SK-N-SH (cell line): ENCODE measurements around the gene CHAF1A. TPM values are rescaled to one million over a fixed set of nuclear protein-coding genes. Genes with fewer than 3 reads are reported as not detected.

Experiments used
- CTCF ChIA-PET: fragments of 300-600, 350-600 bp; formaldehyde crosslinking; extraction: SDS; loops from one replicate; lab custom pipeline; 2021; lab: Yijun Ruan, JAX
- POLR2A ChIA-PET: fragments of 350-600 bp; sonication (Branson Sonifier 250); formaldehyde crosslinking; extraction: SDS; loops from one replicate; lab custom pipeline; 2020; ENCODE audit warnings: antibody characterized with exemption, inconsistent platforms; lab: Yijun Ruan, JAX
- DNase-seq: peaks from one replicate; pipeline ENCODE4 v3.0.0; 2012
- H2AFZ ChIP-seq: fragments of 200-600 bp; sonication (generic); 2 replicates; pipeline ENCODE4 v1.8.1; 2016; ENCODE audit warnings: antibody characterized with exemption, mild to moderate bottlenecking, low read depth
- H3F3A ChIP-seq: fragments of 200-600 bp; sonication (generic); replicated peaks from 2 replicates; pipeline ENCODE3; 2016; ENCODE audit warnings: antibody characterized with exemption, mild to moderate bottlenecking; ENCODE audit not compliant: insufficient read depth
- H3K27ac ChIP-seq, 2 experiments: fragments of 200-500 bp in 1 of 2; fragments of 200-600 bp in 1 of 2; sonication (Bioruptor generic) in 1 of 2; sonication (generic), shearing (Covaris generic) in 1 of 2; 2 replicates each; pipeline versions ENCODE4 v1.5.1 to v1.6.1; 2014 to 2016; ENCODE audit warnings: low read depth in 2 of 2, inconsistent platforms in 1 of 2, low read length in 1 of 2, mild to moderate bottlenecking in 1 of 2, mixed read lengths in 1 of 2
- H3K27me3 ChIP-seq: fragments of 200-600 bp; sonication (generic), shearing (Covaris generic); 2 replicates; pipeline ENCODE4 v1.6.1; 2016; ENCODE audit warnings: mixed run types; ENCODE audit not compliant: insufficient read depth
- H3K36me3 ChIP-seq, 2 experiments: fragments of 200-500 bp in 1 of 2; fragments of 200-600 bp in 1 of 2; sonication (Bioruptor generic) in 1 of 2; sonication (generic) in 1 of 2; replicated peaks in 1 of 2; 2 replicates each; pipeline versions ENCODE3 to v1.5.1; 2014 to 2016; ENCODE audit warnings: low read length in 1 of 2, mild to moderate bottlenecking in 1 of 2; ENCODE audit not compliant: insufficient read depth in 2 of 2, control insufficient read depth in 1 of 2
- H3K4me1 ChIP-seq, 2 experiments: fragments of 200-500 bp in 1 of 2; fragments of 200-600 bp in 1 of 2; sonication (Bioruptor generic) in 1 of 2; sonication (generic), shearing (Covaris generic) in 1 of 2; 2 replicates each; pipeline versions ENCODE4 v1.5.1 to v1.6.1; 2014 to 2016; ENCODE audit warnings: low read depth in 1 of 2, low read length in 1 of 2, mixed run types in 1 of 2; ENCODE audit not compliant: insufficient read depth in 2 of 2, control insufficient read depth in 1 of 2
- H3K4me2 ChIP-seq: fragments of 200-600 bp; sonication (generic), shearing (Covaris generic); 2 replicates; pipeline ENCODE4 v1.6.1; 2017; ENCODE audit warnings: mixed run types
- H3K4me3 ChIP-seq, 2 experiments: fragments of 200-500 bp in 1 of 2; fragments of 200-600 bp in 1 of 2; sonication (Bioruptor generic) in 1 of 2; sonication (generic), shearing (Covaris generic) in 1 of 2; 2 replicates each; pipeline versions ENCODE4 v1.5.1 to v1.8.1; 2014 to 2016; ENCODE audit warnings: low read depth in 2 of 2, inconsistent platforms in 1 of 2, low read length in 1 of 2, mild to moderate bottlenecking in 1 of 2, mixed read lengths in 1 of 2, moderate library complexity in 1 of 2
- H3K79me2 ChIP-seq: fragments of 200-600 bp; sonication (generic); 2 replicates; pipeline ENCODE4 v1.8.1; 2017; ENCODE audit warnings: mild to moderate bottlenecking; ENCODE audit not compliant: insufficient read depth
- H3K9ac ChIP-seq: fragments of 200-600 bp; sonication (generic); 2 replicates; pipeline ENCODE4 v1.6.1; 2017; ENCODE audit warnings: mixed run types
- H3K9me2 ChIP-seq: fragments of 200-600 bp; sonication (generic); 2 replicates; pipeline ENCODE4 v1.6.1; 2017; ENCODE audit warnings: mixed run types
- H3K9me3 ChIP-seq: fragments of 200-600 bp; sonication (generic); 2 replicates; pipeline ENCODE4 v1.6.1; 2017; ENCODE audit warnings: mixed run types, mild to moderate bottlenecking, moderate library complexity
- H4K20me1 ChIP-seq: fragments of 200-600 bp; sonication (generic); 2 replicates; pipeline ENCODE4 v1.6.1; 2017; ENCODE audit warnings: mild to moderate bottlenecking, mixed run types; ENCODE audit not compliant: insufficient read depth
- CHD2 ChIP-seq: fragments of 150-350 bp; IDR thresholded peaks from 2 replicates; pipeline ENCODE4 v1.6.1; 2018; ENCODE audit warnings: low read length; ENCODE audit not compliant: partially characterized antibody
- CTCF ChIP-seq: fragments of 200-600 bp; sonication (generic); IDR thresholded peaks from 2 replicates; pipeline ENCODE4 v1.6.1; 2017; ENCODE audit warnings: antibody characterized with exemption, mild to moderate bottlenecking, moderate library complexity
- GABPA ChIP-seq: IDR thresholded peaks from 2 replicates; pipeline ENCODE4 v1.4.0; 2012; ENCODE audit warnings: low read depth, mild to moderate bottlenecking
- IRF3 ChIP-seq: fragments of 150-350 bp; IDR thresholded peaks from 2 replicates; pipeline ENCODE4 v1.6.1; 2016; ENCODE audit warnings: mild to moderate bottlenecking, low read depth, low read length
- PBX3 ChIP-seq: IDR thresholded peaks from 2 replicates; pipeline ENCODE4; 2012
- RAD21 ChIP-seq: IDR thresholded peaks from 2 replicates; pipeline ENCODE4 v1.6.1; 2012; ENCODE audit warnings: mild to moderate bottlenecking, low read length
- RXRA ChIP-seq: IDR thresholded peaks from 2 replicates; pipeline ENCODE4 v1.4.0; 2012; ENCODE audit warnings: low read depth, mild to moderate bottlenecking, borderline replicate concordance
- SMC3 ChIP-seq: IDR thresholded peaks from 2 replicates; pipeline ENCODE4 v1.6.1; 2012; ENCODE audit warnings: low read depth, low read length, improper control_type of control experiment
- TAF1 ChIP-seq: IDR thresholded peaks from 2 replicates; pipeline ENCODE4 v1.6.1; 2012; ENCODE audit warnings: low read depth, mild to moderate bottlenecking, low read length, moderate library complexity, borderline replicate concordance
- USF1 ChIP-seq: IDR thresholded peaks from 2 replicates; pipeline ENCODE4 v1.4.0; 2012; ENCODE audit warnings: low read depth, borderline replicate concordance
- WGBS: methylation state at CpG from one replicate; pipeline ENCODE4 v1.1.6; 2017; ENCODE audit warnings: low lambda C conversion rate; 5-methylcytosine and 5-hydroxymethylcytosine counted together
- polyA plus RNA-seq, 3 experiments: library from polyadenylated mRNA; depleted of rRNA; stranded (reverse); fragments of >200 nt; gene quantifications; 2 replicates each; pipeline ENCODE4 v1.2.3, GENCODE V29; 2012

Gene CHAF1A
- polyA plus RNA-seq, 1 of the 3 experiments (the other 2 are of a cell fraction) = 18.0 TPM

- CTCF ChIA-PET = interaction anchor here (0.6 to 9.7 kb wide), 35 partner anchors 9 to 120 kb away, joined by 3 to 130 read pairs (median 6); partner anchors contain the start of genes MPND, SH3GL1, SHD and STAP2
These were observed 49.7 kb upstream of the CHAF1A start for GRCh38 chr19:4352701-4353121.

GRCh38 chr19:4354282-4354681 lies 48.2 kb upstream of the CHAF1A start:
- Histone ChIP-seq H2AFZ (no peak overlapping the region), H3K36me3 (peaks cover 3 to 12% of the 10 kb centered on the region in 2 experiments), H3F3A (peaks cover 14% of the 10 kb centered on the region), H3K9me3 (no peaks in the 10 kb centered on the region), H3K27ac (no peak overlapping the region), H3K9ac (no peak overlapping the region), H3K79me2 (no peaks in the 10 kb centered on the region), H4K20me1 (no peaks in the 10 kb centered on the region), H3K9me2 (no peaks in the 10 kb centered on the region), H3K4me1 (no peaks in the 10 kb centered on the region), H3K4me3 (no peak overlapping the region), H3K4me2 (no peak overlapping the region), H3K27me3 (no peaks in the 10 kb centered on the region)
- 100% methylated on average over 6 of the region's 12 CpGs for WGBS
- DNase-seq = no peak
- CTCF ChIA-PET = interaction anchor here (1.0 to 9.7 kb wide), 6 partner anchors 10 to 87 kb away, joined by 3 to 130 read pairs (median 38); partner anchors contain the start of genes MPND and SH3GL1
- POLR2A ChIA-PET = no interaction called here
- TF ChIP-seq CHD2 (no peak), USF1 (no peak), PBX3 (no peak), RXRA (no peak), TAF1 (no peak), IRF3 (no peak)

More at GRCh38 chr19:4352701-4353121, 49.7 kb upstream of the CHAF1A start:
- Histone ChIP-seq H2AFZ (no peak overlapping the region), H3K27ac (no peak overlapping the region; a peak in 1 of 4 replicates), H3K9me3 (no peaks in the 10 kb centered on the region), H3K4me3 (peak overlapping the region in 1 of 2 experiments; percentile 41; a peak in 1 of 4 replicates), H3K79me2 (no peaks in the 10 kb centered on the region), H3K36me3 (peaks cover 4 to 11% of the 10 kb centered on the region in 2 experiments), H3K4me2 (no peak overlapping the region), H3K9ac (no peak overlapping the region), H3F3A (peaks cover 14% of the 10 kb centered on the region), H3K27me3 (no peaks in the 10 kb centered on the region), H3K4me1 (no peaks in the 10 kb centered on the region), H4K20me1 (no peaks in the 10 kb centered on the region), H3K9me2 (no peaks in the 10 kb centered on the region)
- peak; percentile 88 for DNase-seq
- 55% methylated on average over 6 of the region's 9 CpGs for WGBS
- peak; percentile 76 for TF ChIP-seq CTCF
- no peak for TF ChIP-seq GABPA
- TF ChIP-seq PBX3 = no peak
- TF ChIP-seq CHD2 = no peak
- peak; percentile 51 for TF ChIP-seq SMC3
- TF ChIP-seq RAD21 = peak; percentile 69
- POLR2A ChIA-PET = interaction anchor here (0.7 to 1.4 kb wide), 3 partner anchors 10 to 86 kb away, joined by 3 to 5 read pairs (median 3); no protein-coding TSS in a partner anchor
